A549 (cell line): ENCODE data around the gene SH3RF2.

ENCODE experiments used
- CHD2 ChIP-seq: fragments of 150-350 bp; IDR thresholded peaks from 2 replicates; pipeline ENCODE4 v1.6.1; 2014; ENCODE audit warnings: low read length; ENCODE audit not compliant: partially characterized antibody
- CTCF ChIP-seq: fragments of >200 bp; sonication (Bioruptor Twin); formaldehyde crosslinking; IDR thresholded peaks from 3 replicates; pipeline ENCODE4 v1.5.1; 2016
- POLR2A ChIP-seq: IDR thresholded peaks from 2 replicates; pipeline ENCODE4 v1.6.1; 2012; ENCODE audit warnings: mild to moderate bottlenecking, low read length

DNA sequence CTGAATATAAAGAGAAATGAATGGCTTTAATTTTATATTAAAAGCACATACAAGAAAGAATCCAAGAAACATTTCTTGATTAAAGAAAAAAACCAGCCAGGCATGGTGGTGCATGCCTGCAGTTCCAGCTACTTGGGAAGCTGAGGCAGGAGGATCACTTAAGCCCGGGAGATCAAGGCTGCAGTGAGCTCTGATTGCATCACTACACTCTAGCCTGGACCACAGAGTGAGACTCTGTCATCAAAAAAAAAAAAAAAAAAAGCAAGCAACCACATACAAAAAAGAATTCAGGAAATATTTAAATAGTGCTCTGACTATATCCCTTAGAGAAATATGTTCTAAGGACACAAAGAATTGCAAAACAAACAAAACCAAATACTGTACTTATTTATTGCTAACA lies 171.5 kb downstream of the SH3RF2 start:
- TF ChIP-seq CTCF (no peak), POLR2A (no peak), CHD2 (no peak)
